NCI-H1092 (cell line): ENCODE data around the gene DDX55.
"Not testable (repeated sequence)": the region's sequence is repeated elsewhere in the genome, so short reads cannot be mapped to it uniquely, and the experiment has no call there.

Experiments
- DNase-seq: peaks from one replicate; lab custom pipeline; 2025; lab: John Stamatoyannopoulos, UW

DDX55 gene

DNA sequence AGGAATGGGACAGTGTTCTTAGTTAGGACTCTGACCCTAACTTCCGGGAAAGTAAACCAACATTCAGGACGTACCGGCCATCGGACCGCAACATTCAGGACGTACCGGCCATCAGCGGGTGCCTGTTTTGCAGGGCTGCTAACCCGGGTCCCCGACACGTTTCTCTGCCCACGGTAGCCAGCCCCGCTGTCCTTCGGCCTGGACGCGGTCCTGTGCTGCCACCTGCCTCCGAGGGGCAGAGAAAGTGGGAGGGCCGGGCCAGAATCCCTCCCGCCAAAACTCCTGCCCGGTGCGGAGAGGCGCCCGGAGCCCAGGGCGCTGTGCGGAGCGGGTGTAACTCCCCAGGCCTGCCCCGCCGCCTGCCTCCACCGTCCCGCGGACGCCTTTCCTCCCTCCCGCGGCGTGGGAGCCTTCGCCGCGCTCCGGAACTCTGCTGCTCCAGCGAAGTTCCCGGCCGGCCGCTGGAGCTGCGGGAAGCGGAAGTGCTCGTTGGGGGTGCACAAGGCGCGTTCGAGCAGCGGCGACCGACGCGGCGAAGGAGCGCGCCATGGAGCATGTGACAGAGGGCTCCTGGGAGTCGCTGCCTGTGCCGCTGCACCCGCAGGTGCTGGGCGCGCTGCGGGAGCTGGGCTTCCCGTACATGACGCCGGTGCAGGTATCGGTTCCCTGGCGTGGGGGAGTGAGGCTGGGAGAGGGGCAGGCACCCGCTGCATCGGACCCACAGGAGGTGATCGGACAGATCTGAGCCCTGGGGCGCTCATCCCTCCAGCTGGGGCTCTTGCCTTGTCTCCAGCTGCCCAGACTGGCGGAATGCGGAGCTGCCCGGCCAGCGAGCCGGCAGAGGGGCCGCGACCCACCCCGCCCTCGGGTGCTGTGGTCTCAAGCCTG lies at the start of gene DDX55:
TSS of gene DDX55 (plus strand) at position 498 of the 888 bp plus-strand sequence. CDS start at position 548, 50 bp downstream.
- DNase-seq: peak; percentile 60

DNA sequence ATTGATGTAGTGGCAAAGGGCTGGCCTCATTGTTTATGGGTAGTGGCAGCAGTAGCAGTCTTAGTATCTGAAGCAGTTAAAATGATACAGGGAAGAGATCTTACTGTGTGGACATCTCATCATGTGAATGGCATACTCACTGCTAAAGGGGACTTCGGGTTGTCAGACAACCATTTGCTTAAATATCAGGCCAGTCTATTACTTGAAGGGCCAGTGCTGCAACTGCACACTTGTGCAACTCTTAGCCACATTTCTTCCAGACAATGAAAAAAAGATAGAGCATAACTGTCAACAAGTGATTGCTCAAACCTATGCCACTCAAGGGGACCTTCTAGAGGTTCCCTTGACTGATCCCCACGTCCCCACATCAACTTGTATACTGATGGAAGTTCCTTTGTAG lies 47.8 kb upstream of the DDX55 start:
- DNase-seq: not testable (repeated sequence)

- DNase-seq: not testable (repeated sequence)
Measured at GRCh38 chr12:123554843-123555242, 47.1 kb upstream of the DDX55 start.

GRCh38 chr12:123558487-123558886 lies 43.4 kb upstream of the DDX55 start:
- DNase-seq: not testable (repeated sequence)

DNA sequence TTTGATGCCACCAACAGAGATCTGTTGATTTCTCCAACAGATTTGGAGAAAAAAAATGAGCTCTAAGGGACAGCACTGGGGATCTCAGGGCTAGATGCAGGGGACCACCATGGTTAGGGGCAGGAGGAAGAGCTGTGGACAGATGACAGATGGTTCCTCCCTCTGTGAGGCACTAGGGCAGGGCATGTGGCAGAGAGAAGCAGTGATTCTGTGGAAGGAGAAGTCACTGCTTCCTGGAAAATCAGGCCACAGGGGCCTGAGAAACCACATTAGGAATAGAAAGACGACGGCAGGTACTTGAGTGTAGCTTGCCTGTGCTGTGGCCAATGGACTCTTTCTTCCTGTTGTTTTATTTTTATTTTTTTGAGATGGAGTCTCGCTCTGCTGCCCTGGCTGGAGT lies 42.4 kb upstream of the DDX55 start:
- DNase-seq: no peak

DNA sequence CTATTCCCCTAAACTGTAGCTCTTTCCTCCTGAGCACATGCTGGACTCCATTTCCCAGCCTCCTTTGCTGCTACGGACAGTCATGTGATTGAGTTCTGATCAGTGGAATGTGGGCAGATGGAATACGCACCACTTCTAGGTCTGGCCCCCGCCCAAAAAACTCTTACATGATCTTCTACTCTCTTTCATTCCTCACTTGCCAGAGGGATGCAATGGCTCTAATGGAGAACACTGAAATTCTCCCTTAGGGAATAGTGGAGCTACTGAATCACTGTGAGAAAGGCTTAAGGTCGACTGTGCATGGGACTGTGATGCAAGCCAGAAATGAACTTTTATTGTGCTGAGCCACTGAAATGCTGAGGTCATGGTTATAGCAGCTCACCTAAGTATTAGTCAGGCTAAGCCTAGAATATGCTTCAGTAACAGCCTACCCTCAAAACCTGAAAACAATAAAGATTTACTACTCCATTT lies 30.5 kb upstream of the DDX55 start:
- DNase-seq: no peak

- DNase-seq: no peak
Measured at GRCh38 chr12:123572391-123572790, 29.5 kb upstream of the DDX55 start.

- DNase-seq: no peak
Measured at GRCh38 chr12:123573870-123574269, 28.0 kb upstream of the DDX55 start.

DNA sequence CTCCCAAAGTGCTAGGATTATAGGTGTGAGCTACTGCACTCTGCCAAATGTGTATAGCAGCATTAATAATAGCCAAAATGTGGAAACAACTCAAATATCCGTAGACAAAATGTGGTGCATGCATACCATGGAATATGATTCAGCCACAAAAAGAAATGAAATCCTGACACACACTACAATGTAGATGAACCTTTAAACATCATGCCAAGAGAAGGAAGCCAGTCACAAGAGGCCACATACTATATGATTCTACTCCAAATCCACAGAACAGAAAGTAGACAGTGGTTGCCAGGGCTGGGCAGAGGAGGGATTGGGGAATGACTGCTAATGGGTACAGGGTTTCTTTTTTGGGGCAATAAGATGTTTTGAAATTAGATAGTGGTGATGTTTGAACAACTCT lies 25.3 kb upstream of the DDX55 start:
- DNase-seq: no peak

DNA sequence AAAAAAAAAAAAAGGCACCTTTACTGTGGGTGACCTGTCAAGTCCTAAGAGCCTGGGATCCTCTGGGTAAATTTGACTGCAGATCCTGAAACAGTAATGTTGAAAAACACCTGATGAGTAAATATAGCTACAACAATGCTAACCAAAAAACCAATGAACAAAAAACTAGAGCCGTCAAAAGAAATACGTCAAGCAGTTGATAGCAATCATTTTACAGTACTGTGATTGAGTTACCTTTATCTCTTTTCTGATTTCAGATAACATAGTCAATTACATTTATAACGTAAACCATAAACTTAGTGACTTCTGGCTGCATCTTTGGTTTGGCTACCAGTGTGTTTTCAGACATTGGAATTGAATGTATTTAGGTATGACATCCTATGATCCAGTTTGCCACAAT lies 23.7 kb upstream of the DDX55 start:
- no peak for DNase-seq

GRCh38 chr12:123578829-123579228 lies 23.1 kb upstream of the DDX55 start:
- DNase-seq: not testable (repeated sequence)

DNA sequence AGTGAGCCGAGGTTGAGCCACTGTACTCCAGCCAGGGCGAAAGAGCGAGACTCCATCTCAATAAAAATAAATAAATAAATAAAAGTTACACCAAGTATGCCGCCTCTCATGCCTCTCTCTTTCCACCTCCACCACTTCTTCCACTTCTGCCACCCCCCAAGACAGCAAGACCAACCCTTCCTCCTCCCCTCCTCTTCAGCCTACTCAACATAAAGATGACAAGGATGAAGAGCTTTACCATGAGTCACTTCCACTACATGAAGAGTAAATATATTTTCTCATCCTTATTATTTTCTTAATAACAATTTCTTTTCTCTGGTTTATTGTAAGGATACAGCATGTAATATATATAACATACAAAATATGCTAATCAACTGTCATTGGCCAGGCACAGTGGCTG lies 21.1 kb upstream of the DDX55 start:
- DNase-seq: no peak

DNA sequence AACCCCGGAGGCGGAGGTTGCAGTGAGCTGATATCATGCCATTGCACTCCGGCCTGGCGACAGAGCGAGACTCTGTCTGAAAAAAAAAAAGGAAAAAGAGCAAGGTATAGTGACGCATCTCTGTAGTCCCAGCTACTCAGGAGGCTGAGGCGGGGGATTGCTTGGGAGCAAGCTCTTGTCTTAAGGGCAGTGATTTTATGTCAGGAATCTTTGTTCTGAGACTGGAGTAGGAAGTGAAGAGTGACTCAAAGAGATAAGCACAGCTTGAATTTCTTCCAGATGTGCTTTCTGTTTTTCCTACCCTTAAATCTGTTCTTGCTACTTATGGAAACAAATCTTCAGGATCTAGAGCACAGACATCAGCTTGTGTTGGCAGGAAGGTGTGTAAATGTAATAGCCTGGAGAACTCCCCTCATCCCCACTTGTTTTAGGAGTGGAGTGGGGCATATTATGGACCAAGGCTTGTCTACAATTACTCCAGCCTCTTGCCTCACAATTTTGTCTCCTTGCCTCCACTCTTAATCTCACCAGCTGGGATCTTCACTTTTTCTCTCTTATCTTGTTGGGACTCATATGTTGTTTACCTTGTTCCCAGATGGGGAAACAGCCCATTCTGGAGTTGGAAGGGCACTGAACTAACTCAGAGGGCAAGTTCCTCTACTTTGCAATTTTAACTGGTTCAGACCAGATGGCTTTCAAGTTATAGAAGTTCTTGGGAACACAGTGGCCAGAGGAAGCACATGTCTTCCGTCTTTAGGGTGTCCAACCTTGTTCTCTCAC lies 10.0 kb upstream of the DDX55 start:
- DNase-seq: no peak

DNA sequence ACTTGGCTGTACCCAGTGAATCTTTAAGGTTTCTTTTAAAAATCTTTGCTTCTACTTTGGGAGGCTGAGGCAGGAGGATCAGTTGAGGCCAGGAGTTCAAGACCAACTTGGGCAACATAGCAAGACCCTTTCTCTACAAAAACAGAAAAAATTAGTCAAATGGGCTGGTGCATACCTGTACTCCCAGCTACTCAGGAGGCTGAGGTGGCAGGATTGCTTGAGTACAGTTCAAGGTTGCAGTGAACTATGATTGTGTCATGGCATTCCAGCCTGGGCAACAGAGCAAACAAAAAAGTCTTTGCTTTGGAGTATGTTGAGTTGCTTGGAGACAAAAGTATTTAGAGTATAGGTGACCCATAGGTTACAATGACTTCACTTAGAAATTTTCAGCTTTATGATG lies 6.2 kb upstream of the DDX55 start:
- no peak for DNase-seq

GRCh38 chr12:123597100-123597499 lies 4.8 kb upstream of the DDX55 start:
- no peak for DNase-seq

DNA sequence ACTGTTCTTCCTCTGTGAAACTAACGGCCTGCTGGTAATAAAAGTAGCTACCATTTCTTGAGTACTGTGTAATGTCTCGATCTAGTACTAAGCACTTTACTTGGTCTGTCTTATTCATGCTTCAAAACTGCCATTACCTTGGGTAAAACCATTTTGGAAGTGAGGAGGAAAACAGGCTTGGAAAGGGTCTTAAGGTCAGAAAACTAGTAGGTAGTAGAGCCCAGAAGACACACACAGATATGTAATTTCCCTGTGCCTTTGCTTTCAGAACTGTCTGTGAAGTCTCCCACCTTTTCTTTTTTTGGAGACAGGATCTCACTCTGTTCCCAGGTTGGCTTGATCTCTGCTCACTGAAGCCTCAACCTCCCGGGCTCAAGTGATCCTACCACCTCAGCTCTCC lies 3.4 kb upstream of the DDX55 start:
- DNase-seq: no peak

- DNase-seq: no peak
Measured at GRCh38 chr12:123599310-123599709, 2.6 kb upstream of the DDX55 start.

DNA sequence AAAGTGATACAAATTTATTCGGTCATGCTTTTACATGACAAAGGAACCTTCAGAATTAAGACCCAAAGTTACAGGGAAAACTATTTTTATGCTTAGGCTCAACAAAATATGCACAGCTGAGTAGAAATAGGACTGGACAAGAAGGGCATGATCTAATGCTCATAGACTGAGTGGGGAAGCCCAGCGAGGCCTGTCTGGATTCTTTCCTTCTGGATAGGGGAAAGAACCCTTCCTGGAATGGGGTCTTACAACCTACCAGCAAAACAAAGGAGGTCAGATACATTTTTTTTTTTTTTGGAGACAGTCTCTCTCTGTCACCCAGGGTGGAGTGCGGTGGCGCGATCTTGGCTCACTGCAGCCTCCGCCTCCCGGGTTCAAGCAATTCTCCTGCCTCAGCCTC lies 2.2 kb upstream of the DDX55 start:
- no peak for DNase-seq

DNA sequence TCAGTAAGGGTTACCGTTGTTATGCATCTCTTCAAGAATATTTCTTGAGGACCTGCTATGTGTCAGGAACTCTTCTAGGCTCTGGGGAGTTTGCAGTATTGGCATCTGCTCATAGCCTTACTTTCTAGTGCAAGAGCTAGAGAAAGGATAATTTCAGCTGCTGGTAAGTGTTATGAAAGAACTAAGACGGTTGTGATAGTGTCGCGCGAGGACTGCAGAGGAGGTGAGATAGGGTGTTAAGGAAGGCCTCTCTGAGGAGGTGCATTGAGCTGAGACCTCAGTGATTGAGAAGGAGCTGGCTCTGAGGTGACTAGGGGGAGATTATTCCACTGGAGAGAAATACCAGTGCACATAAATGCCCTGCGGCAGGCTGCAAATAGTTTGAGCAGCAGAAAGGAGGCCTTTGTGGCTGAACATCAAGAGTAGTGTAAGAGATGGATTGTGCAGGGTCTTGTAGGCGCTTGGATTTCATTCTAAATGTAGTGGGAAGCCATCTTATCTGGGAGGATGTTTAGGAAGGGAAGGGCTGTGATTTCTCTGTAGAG lies 824 bp downstream of the DDX55 start:
- no peak for DNase-seq

DNA sequence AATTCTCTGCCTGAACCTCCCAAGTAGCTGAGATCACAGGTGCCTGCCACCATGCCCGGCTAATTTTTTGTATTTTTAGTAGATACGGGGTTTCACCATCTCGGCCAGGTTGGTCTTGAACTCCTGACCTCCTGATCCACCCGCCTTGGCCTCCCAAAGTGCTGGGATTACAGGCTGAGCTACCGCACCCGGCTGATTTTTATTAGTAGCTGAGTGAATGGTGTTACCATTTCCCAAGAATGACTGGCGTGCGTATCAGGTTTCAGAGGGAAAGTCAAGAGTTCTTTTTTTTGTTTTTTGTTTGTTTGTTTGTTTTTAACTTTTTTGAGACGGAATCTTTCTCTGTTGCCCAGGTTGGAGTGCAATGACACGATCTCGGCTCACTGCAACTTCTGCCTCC lies 1.6 kb downstream of the DDX55 start:
- not testable (repeated sequence) for DNase-seq

- no peak for DNase-seq
Measured at GRCh38 chr12:123607756-123608155, 5.9 kb downstream of the DDX55 start.

GRCh38 chr12:123608182-123608581 lies 6.3 kb downstream of the DDX55 start:
- no peak for DNase-seq

DNA sequence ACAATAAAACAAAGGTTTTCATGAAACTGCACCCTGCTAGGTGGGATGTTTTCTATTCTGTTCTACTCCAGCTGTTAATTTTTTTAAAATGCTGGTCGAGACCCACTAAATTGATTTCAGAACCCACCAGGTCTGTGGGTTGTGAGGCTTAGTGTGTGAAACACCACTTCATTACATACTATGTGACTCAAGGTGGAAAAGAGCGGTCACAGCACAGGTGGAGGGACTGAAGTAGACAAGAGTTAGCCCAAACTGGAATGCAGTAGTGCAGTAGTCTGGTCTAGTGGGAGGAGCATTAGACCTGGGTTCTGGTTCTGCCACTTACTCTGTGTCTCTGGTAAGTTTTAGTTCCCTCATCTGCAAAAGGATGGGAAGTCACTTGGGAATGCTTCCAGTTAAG lies 12.2 kb downstream of the DDX55 start:
- DNase-seq: no peak
